WERI-Rb-1 (cell line): ENCODE data around the gene FNDC3B.
A peak's percentile ranks its signal among the peaks of the same experiment; 100 is the strongest.

Experiments used
- DNase-seq: peaks from one replicate; pipeline ENCODE4 v3.0.0-alpha.2; 2020
- H3K27ac ChIP-seq: fragments of 250-450 bp; sonication (Bioruptor Pico); 2 replicates; pipeline ENCODE4 v1.5.1; 2020; ENCODE audit warnings: mild to moderate bottlenecking, moderate library complexity
- H3K27me3 ChIP-seq: fragments of 250-450 bp; sonication (Bioruptor Pico); 2 replicates; pipeline ENCODE4 v1.5.1; 2021; ENCODE audit warnings: mild to moderate bottlenecking, low read depth, moderate library complexity; ENCODE audit not compliant: insufficient read depth, severe bottlenecking
- H3K36me3 ChIP-seq: fragments of 250-450 bp; sonication (Bioruptor Pico); 2 replicates; pipeline ENCODE4 v1.5.1; 2020; ENCODE audit warnings: mild to moderate bottlenecking, moderate library complexity
- H3K4me3 ChIP-seq: 2 replicates; pipeline ENCODE4 v1.5.1; 2011; ENCODE audit warnings: low read depth, mild to moderate bottlenecking, control low read depth, low read length
- H3K9me3 ChIP-seq: fragments of 250-450 bp; sonication (Bioruptor Pico); 2 replicates; pipeline ENCODE4 v1.5.1; 2021; ENCODE audit warnings: mild to moderate bottlenecking, moderate library complexity; ENCODE audit not compliant: severe bottlenecking
- CTCF ChIP-seq: IDR thresholded peaks from 2 replicates; pipeline ENCODE4 v1.5.1; 2011; ENCODE audit warnings: low read depth, mild to moderate bottlenecking, control low read depth, inconsistent platforms, low read length

The FNDC3B gene

DNA sequence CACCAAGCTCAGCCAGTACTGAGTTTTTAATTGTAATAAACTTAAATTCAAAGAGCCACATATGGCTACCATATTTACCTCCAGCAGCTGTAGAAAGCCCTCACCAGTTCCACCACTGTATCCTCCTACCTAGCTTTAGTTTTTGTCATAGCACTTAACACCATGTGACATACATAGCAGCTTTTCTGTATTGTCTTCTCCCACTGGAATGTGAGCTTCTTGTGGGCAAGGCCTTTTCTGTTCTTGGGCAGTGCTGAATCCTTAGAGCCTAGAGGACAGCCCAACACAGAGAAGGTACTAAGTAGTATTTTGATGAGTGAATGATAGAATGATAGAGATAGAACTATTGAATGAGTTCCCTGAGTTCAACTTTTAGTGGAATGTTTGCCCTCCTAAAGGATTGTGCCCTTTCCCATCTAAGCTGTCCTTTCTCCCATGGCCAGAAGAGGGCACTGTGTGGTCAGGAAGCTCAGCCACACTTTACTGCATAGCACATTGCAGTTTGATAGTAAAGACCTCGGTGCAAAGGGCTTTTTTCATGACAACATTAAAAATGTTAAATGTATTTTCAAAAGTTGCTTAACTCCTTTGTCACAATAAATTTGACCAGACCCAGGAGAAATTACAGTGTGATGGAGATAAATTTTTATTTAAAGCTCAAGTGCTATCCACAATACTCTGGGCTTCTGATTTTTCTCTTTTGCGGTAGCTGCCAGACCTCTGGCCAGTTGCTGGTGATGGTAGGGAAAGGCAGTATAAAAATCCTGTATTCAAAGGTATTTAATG lies 293.1 kb downstream of the FNDC3B start:
- TF ChIP-seq CTCF, result peak; percentile 83
- peak; percentile 60 for DNase-seq
- Histone ChIP-seq H3K36me3 (peaks cover 3% of the 10 kb centered on the region), H3K9me3 (no peaks in the 10 kb centered on the region), H3K27me3 (no peaks in the 10 kb centered on the region), H3K4me3 (no peak overlapping the region), H3K27ac (no peak overlapping the region)

DNA sequence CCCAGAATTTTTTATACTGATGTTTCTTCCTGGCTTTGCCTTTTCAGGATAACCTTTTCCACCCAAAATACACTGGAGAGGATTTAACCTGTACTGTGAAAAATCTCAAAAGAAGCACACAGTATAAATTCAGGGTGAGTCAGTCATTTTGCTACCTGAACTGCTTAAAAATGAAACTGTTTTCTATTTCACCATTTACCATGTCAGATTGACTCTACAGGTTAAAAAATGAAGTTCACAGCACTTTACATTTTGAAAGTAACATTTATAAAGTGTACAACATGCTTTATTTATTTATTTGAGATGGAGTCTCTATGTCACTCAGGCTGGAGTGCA lies 293.6 kb downstream of the FNDC3B start:
- no peaks in the 10 kb centered on the region for H3K9me3 ChIP-seq
- H3K4me3 ChIP-seq, result no peak overlapping the region
- DNase-seq, result no peak
- H3K27ac ChIP-seq, result no peak overlapping the region
- TF ChIP-seq CTCF, result no peak
- H3K27me3 ChIP-seq, result no peaks in the 10 kb centered on the region
- H3K36me3 ChIP-seq, result peaks cover 3% of the 10 kb centered on the region

DNA sequence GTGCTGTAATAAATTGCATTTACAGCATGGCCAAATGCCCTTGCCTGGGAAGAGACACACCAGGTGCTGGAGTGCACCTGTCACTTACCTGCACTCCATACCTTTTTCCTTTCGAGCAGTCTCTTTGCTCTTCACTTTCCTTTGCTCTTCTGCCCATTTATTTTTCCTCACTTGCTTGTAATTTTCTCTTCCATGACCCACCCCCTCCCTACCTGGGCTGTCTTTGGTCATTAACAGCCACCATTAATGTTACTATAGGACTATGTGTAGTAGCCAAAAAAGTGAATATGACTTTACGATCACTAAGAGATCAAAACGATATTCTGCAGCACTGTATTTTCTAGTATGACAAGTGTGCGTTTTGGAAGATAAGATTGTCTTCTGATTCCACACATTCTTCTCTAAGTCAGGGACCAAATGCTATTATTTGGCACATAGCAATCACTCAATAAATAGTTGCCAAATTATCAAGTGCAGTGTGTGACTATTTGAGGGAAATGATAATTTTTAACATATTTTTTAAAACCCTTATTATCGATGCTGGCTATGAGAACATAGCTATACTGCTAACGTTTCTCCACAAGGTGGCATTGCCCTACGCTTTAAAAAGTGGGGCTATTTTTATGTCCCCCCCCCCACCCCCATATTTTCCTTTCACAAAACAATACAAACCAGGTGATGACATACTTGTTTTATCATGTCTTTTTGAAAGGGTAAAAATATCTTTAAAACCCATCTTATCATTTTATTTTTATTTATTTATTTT lies 294.5 kb downstream of the FNDC3B start:
- H3K36me3 ChIP-seq, result peaks cover 3% of the 10 kb centered on the region
- no peak for TF ChIP-seq CTCF
- no peaks in the 10 kb centered on the region for H3K27me3 ChIP-seq
- H3K27ac ChIP-seq, result no peak overlapping the region
- no peaks in the 10 kb centered on the region for H3K9me3 ChIP-seq
- DNase-seq, result no peak
- no peak overlapping the region for H3K4me3 ChIP-seq

- Histone ChIP-seq H3K4me3 (no peak overlapping the region), H3K36me3 (peaks cover 3% of the 10 kb centered on the region), H3K27ac (no peak overlapping the region), H3K27me3 (no peaks in the 10 kb centered on the region), H3K9me3 (no peaks in the 10 kb centered on the region)
- TF ChIP-seq CTCF, result no peak
- no peak for DNase-seq
Measured at GRCh38 chr3:172334671-172335207, 295.4 kb downstream of the FNDC3B start.

- no peak overlapping the region for H3K27ac ChIP-seq
- H3K4me3 ChIP-seq, result no peak overlapping the region
- TF ChIP-seq CTCF, result no peak
- H3K36me3 ChIP-seq, result peaks cover 12% of the 10 kb centered on the region
- no peaks in the 10 kb centered on the region for H3K27me3 ChIP-seq
- DNase-seq, result no peak
- no peaks in the 10 kb centered on the region for H3K9me3 ChIP-seq
Measured at GRCh38 chr3:172339892-172340291, 300.5 kb downstream of the FNDC3B start.
